ENCODE data around the gene PDE2A.

PDE2A gene

GRCh38 chr11:72594493-72595291 lies 79.5 kb downstream of the PDE2A start:
- Histone ChIP-seq H3K27me3 (ENCODE audit: control insufficient read depth, insufficient read depth, low read length) (peaks cover 40% of the 10 kb centered on the region), H3K36me3 (ENCODE audit: control insufficient read depth, insufficient read depth, low read length) (no peaks in the 10 kb centered on the region), H3K9me3 (ENCODE audit: control insufficient read depth, low read length) (no peaks in the 10 kb centered on the region), H3K4me3 (ENCODE audit: low read length) (no peak overlapping the region), H3K4me1 (ENCODE audit: control insufficient read depth, insufficient read depth, low read length) (peaks cover 3% of the 10 kb centered on the region), H3K9ac (ENCODE audit: low read length) (no peak overlapping the region)

GRCh38 chr11:72592698-72593495 lies 81.3 kb downstream of the PDE2A start:
- Histone ChIP-seq H3K27me3 (ENCODE audit: control insufficient read depth, insufficient read depth, low read length) (peaks cover 55% of the 10 kb centered on the region), H3K4me1 (ENCODE audit: control insufficient read depth, insufficient read depth, low read length) (peaks cover 3% of the 10 kb centered on the region), H3K9me3 (ENCODE audit: control insufficient read depth, low read length) (no peaks in the 10 kb centered on the region), H3K36me3 (ENCODE audit: control insufficient read depth, insufficient read depth, low read length) (no peaks in the 10 kb centered on the region), H3K4me3 (ENCODE audit: low read length) (no peak overlapping the region), H3K9ac (ENCODE audit: low read length) (no peak overlapping the region)

GRCh38 chr11:72591785-72592502 lies 82.3 kb downstream of the PDE2A start:
- Histone ChIP-seq H3K9me3 (ENCODE audit: control insufficient read depth, low read length) (no peaks in the 10 kb centered on the region), H3K27me3 (ENCODE audit: control insufficient read depth, insufficient read depth, low read length) (peaks cover 62% of the 10 kb centered on the region), H3K9ac (ENCODE audit: low read length) (no peak overlapping the region), H3K4me3 (ENCODE audit: low read length) (no peak overlapping the region), H3K4me1 (ENCODE audit: control insufficient read depth, insufficient read depth, low read length) (peaks cover 3% of the 10 kb centered on the region), H3K36me3 (ENCODE audit: control insufficient read depth, insufficient read depth, low read length) (no peaks in the 10 kb centered on the region)

DNA sequence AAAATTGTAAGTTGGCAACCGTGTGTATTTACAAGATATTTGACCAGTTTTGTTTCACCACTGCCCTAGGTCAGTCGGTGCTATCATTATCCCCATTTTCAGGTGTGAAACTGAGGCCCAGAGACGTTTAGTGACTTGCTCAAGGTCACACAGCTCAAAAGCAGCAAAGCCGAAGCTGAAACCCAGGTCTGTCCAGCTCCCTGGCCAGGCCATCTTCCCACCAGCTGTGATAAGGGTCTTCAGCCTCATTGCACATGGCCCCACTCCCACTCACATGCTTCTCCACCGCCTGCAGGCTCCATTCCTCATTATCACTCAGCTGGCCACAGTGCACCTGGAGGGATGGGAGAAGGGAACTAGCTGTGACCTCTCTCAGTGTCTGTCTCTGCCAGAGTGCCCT lies 83.2 kb downstream of the PDE2A start:
- H3K36me3 ChIP-seq (ENCODE audit: control insufficient read depth, insufficient read depth, low read length) = no peaks in the 10 kb centered on the region
- H3K4me1 ChIP-seq (ENCODE audit: control insufficient read depth, insufficient read depth, low read length) = peaks cover 4% of the 10 kb centered on the region
- H3K4me3 ChIP-seq (ENCODE audit: low read length) = no peak overlapping the region
- no peak overlapping the region for H3K9ac ChIP-seq (ENCODE audit: low read length)
- peaks cover 71% of the 10 kb centered on the region for H3K27me3 ChIP-seq (ENCODE audit: control insufficient read depth, insufficient read depth, low read length)
- H3K9me3 ChIP-seq (ENCODE audit: control insufficient read depth, low read length) = no peaks in the 10 kb centered on the region

- Histone ChIP-seq H3K9ac (ENCODE audit: low read length) (no peak overlapping the region), H3K27me3 (ENCODE audit: control insufficient read depth, insufficient read depth, low read length) (peaks cover 80% of the 10 kb centered on the region), H3K4me3 (ENCODE audit: low read length) (no peak overlapping the region), H3K4me1 (ENCODE audit: control insufficient read depth, insufficient read depth, low read length) (peaks cover 13% of the 10 kb centered on the region), H3K36me3 (ENCODE audit: control insufficient read depth, insufficient read depth, low read length) (no peaks in the 10 kb centered on the region), H3K9me3 (ENCODE audit: control insufficient read depth, low read length) (no peaks in the 10 kb centered on the region)
These were observed 84.1 kb downstream of the PDE2A start for GRCh38 chr11:72589802-72590761.

DNA sequence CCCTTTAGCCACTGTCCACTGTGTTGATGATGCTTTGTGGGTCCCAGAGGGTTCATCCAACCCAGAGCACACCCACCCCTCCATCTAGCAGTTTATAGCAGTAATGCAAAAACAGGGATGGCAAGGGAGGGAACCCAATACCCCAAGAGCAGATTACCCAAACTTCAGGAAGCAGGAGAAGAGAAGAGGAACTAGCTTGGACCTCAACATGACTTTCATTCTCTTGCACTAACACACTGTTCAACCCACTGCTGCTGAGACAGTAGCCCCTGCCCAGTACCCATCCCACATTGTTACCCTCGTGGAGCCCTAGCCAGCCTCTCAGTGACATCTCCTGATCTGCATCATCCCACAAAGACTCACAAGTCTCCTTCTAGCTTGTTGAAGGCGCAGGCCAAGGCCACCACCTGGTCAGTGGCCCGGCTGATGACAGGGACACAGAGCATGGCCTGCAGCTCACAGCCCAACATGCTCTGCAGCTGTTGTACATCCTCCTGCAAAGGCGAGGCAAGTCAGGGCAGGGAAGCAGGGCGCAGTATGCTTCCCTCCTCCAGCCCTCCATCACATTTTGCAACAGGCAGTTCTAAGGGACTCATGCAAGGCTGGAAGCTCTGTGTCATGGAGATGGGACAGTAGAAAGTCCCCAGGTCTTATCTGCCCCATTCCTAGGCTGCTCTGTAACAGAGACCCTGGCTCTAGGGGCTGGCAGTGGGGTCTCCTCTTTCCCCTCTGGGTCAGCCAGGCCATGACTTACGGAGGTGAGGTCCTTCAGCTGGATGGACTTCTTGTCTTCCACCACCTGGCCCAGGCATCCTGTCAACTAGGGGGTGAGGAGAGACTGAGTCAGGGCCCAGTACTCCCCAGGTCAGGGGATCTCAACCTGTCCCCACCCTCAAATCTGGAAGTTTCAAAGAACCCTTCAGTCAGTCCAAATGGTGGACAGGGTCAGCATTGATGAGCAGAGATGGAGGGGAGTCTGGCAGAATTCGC lies 85.5 kb downstream of the PDE2A start:
- H3K9ac ChIP-seq (ENCODE audit: low read length) = no peak overlapping the region
- no peak overlapping the region for H3K4me3 ChIP-seq (ENCODE audit: low read length)
- no peaks in the 10 kb centered on the region for H3K9me3 ChIP-seq (ENCODE audit: control insufficient read depth, low read length)
- H3K27me3 ChIP-seq (ENCODE audit: control insufficient read depth, insufficient read depth, low read length) = peaks cover 89% of the 10 kb centered on the region
- peaks cover 13% of the 10 kb centered on the region for H3K4me1 ChIP-seq (ENCODE audit: control insufficient read depth, insufficient read depth, low read length)
- H3K36me3 ChIP-seq (ENCODE audit: control insufficient read depth, insufficient read depth, low read length) = no peaks in the 10 kb centered on the region

GRCh38 chr11:72587696-72588095 lies 86.5 kb downstream of the PDE2A start:
- H3K9ac ChIP-seq (ENCODE audit: low read length) = no peak overlapping the region
- no peaks in the 10 kb centered on the region for H3K36me3 ChIP-seq (ENCODE audit: control insufficient read depth, insufficient read depth, low read length)
- H3K4me3 ChIP-seq (ENCODE audit: low read length) = no peak overlapping the region
- H3K27me3 ChIP-seq (ENCODE audit: control insufficient read depth, insufficient read depth, low read length) = peaks cover 91% of the 10 kb centered on the region
- H3K9me3 ChIP-seq (ENCODE audit: control insufficient read depth, low read length) = no peaks in the 10 kb centered on the region
- H3K4me1 ChIP-seq (ENCODE audit: control insufficient read depth, insufficient read depth, low read length) = peaks cover 13% of the 10 kb centered on the region

- no peaks in the 10 kb centered on the region for H3K36me3 ChIP-seq (ENCODE audit: control insufficient read depth, insufficient read depth, low read length)
- peaks cover 80% of the 10 kb centered on the region for H3K27me3 ChIP-seq (ENCODE audit: control insufficient read depth, insufficient read depth, low read length)
These were observed 87.7 kb downstream of the PDE2A start for GRCh38 chr11:72586321-72587090.

GRCh38 chr11:72585762-72586311 lies 88.4 kb downstream of the PDE2A start:
- H3K9ac ChIP-seq (ENCODE audit: low read length) = peak overlapping the region; percentile 12
- no peaks in the 10 kb centered on the region for H3K36me3 ChIP-seq (ENCODE audit: control insufficient read depth, insufficient read depth, low read length)
- H3K4me3 ChIP-seq (ENCODE audit: low read length) = no peak overlapping the region
- peaks cover 73% of the 10 kb centered on the region for H3K27me3 ChIP-seq (ENCODE audit: control insufficient read depth, insufficient read depth, low read length)
- no peaks in the 10 kb centered on the region for H3K9me3 ChIP-seq (ENCODE audit: control insufficient read depth, low read length)
- peaks cover 13% of the 10 kb centered on the region for H3K4me1 ChIP-seq (ENCODE audit: control insufficient read depth, insufficient read depth, low read length)

More at GRCh38 chr11:72586321-72587090, 87.7 kb downstream of the PDE2A start:
- no peak overlapping the region for H3K4me3 ChIP-seq (ENCODE audit: low read length)
- peaks cover 13% of the 10 kb centered on the region for H3K4me1 ChIP-seq (ENCODE audit: control insufficient read depth, insufficient read depth, low read length)
- no peak overlapping the region for H3K9ac ChIP-seq (ENCODE audit: low read length)
- no peaks in the 10 kb centered on the region for H3K9me3 ChIP-seq (ENCODE audit: control insufficient read depth, low read length)

Measured in mucosa of stomach (tissue), 1 donor.